Central memory CD8-positive, alpha-beta T cell (primary cell): Measurements from ENCODE around the gene ATPAF1.

Experiments used
- ATAC-seq: fragments of 150-1000 bp; cut with Tn5 transposase; replicated peaks from 2 replicates; pipeline ENCODE4 v1.10.0; 2022; ENCODE audit warnings: mild to moderate bottlenecking, moderate FRiP score, moderate number of reproducible peaks; ENCODE audit not compliant: poor library complexity, severe bottlenecking; ENCODE audit errors: extremely low read depth
- DNase-seq, 2 donors: peaks; one replicate each; pipeline ENCODE4 v3.0.0; 2021; ENCODE audit warnings: low spot score in 2 of 2
- H3K27ac Mint-ChIP-seq: one replicate; pipeline ENCODE4 v1.8.0; 2022; ENCODE audit warnings: low read depth, mild to moderate bottlenecking, moderate library complexity, mixed read lengths
- H3K27me3 Mint-ChIP-seq: one replicate; pipeline ENCODE4 v1.8.0; 2022; ENCODE audit warnings: mixed read lengths
- H3K36me3 Mint-ChIP-seq: one replicate; pipeline ENCODE4 v1.8.0; 2022; ENCODE audit warnings: mild to moderate bottlenecking, moderate library complexity, mixed read lengths; ENCODE audit not compliant: insufficient read depth
- H3K4me1 Mint-ChIP-seq: one replicate; pipeline ENCODE4 v1.8.0; 2022; ENCODE audit warnings: mixed read lengths
- H3K4me3 Mint-ChIP-seq: one replicate; pipeline ENCODE4 v1.8.0; 2022; ENCODE audit warnings: mild to moderate bottlenecking, moderate library complexity, mixed read lengths
- H3K9me3 Mint-ChIP-seq: one replicate; pipeline ENCODE4 v1.8.0; 2022; ENCODE audit warnings: mixed read lengths

ATPAF1 gene

GRCh38 chr1:46603858-46604549 is 64.2 kb downstream of the ATPAF1 start, which contains the start of gene MKNK1:
MKNK1 (minus strand) TSS chr1:46604268; CDS start chr1:46583327, 20,941 bp downstream.
- H3K27me3 Mint-ChIP-seq = no peaks in the 10 kb centered on the region
- H3K36me3 Mint-ChIP-seq = peaks cover 17% of the 10 kb centered on the region
- H3K4me1 Mint-ChIP-seq = peaks cover 68% of the 10 kb centered on the region
- no peaks in the 10 kb centered on the region for H3K9me3 Mint-ChIP-seq
- ATAC-seq (peak; percentile 80), DNase-seq (peak; percentile 95)
- H3K27ac Mint-ChIP-seq = peak within 1 kb of the TSS; percentile 91
- H3K4me3 Mint-ChIP-seq = peak within 1 kb of the TSS; percentile 91

GRCh38 chr1:46603481-46603857 is 64.7 kb downstream of the ATPAF1 start:
- Mint-ChIP-seq H3K4me1 (peaks cover 73% of the 10 kb centered on the region), H3K36me3 (peaks cover 17% of the 10 kb centered on the region), H3K9me3 (no peaks in the 10 kb centered on the region), H3K27me3 (no peaks in the 10 kb centered on the region), H3K27ac (peak overlapping the region; percentile 91), H3K4me3 (peak overlapping the region; percentile 91)
- ATAC-seq (no peak), DNase-seq (no peak)

DNA sequence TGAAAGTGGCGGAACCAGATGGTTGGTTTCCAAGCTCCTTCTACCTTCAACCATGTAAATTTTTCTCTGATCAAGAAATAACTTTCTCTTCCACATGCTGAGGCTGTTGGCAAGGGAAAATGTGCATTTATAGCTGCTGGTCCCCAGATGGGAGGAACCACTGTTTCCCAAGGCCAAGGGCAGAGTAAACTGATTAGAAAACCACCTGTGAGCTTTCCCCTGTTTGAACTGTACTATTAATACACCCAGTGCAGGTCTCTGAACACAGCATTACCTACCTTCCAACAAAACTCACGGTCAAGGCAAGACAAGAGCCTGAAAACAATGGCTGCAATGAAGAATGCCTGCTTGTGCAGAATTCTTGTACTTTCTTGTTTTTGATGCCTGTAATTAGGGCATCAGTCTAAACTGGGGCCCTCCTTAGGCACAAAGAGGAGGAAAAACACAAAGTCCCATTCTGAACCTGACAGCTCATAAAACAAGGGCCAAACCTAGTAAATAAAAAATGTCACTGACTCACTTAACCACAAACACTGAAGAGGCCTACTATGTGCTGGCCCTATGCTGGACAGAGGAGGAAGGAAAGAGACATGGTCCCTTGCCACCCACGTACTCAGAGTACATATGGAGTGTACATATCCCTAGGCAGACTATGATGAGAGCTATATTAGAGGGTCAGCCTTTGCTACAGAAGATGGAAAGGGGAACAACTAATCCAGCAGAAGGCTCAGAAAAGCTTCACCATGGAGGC is 66.7 kb downstream of the ATPAF1 start:
- peak overlapping the region; percentile 33 for H3K4me3 Mint-ChIP-seq
- H3K27ac Mint-ChIP-seq = no peak overlapping the region
- ATAC-seq (no peak), DNase-seq (no peak)
- no peaks in the 10 kb centered on the region for H3K27me3 Mint-ChIP-seq
- H3K4me1 Mint-ChIP-seq = peaks cover 76% of the 10 kb centered on the region
- H3K36me3 Mint-ChIP-seq = peaks cover 13% of the 10 kb centered on the region
- no peaks in the 10 kb centered on the region for H3K9me3 Mint-ChIP-seq

DNA sequence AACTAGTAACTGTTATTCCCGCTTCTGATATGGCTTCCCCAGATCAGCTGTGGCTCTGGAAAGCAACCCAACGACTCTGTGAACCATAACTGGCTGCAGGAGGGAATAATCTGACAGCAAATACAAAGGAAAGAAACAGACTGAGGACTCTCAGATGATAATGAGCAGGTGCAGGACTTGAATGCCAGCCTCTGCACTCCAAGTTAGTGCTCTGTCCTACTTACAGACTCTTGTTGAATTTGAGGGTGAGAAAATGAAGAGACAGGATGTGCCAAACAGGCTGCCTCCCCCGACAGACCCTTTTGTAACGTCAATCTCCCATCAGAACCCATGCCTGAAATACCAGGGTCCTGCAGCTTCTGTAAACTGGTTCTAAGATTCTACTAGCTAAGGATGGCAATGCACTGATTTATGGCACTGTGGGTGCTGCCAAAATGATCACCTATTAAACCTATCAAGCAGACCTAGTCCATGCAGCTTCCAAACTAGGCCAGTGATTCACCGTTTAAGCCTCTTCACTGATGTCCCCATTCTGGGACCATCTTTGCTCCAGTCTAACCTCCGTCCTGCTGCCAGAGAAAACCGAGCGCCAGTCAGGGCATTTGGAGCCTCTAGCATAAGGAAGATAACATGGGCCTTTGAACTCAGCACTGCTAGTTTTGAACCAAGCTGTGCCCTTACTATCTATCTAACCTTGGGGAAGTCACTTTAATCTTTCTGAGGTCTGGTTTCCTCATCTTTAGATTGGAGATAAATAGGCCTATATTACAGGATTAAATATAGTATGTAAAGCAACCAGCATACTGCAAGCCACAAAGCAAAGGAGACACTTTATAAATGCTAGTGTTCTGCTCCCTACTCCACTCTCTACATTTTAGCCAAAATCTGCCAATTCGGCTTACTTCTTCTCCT is 68.8 kb downstream of the ATPAF1 start:
- Mint-ChIP-seq H3K36me3 (peaks cover 5% of the 10 kb centered on the region), H3K4me1 (peaks cover 75% of the 10 kb centered on the region), H3K27me3 (no peaks in the 10 kb centered on the region), H3K4me3 (peak overlapping the region; percentile 1), H3K27ac (peak overlapping the region; percentile 22), H3K9me3 (no peaks in the 10 kb centered on the region)
- no peak for ATAC-seq
- DNase-seq = no peak

GRCh38 chr1:46596846-46597245 is 71.3 kb downstream of the ATPAF1 start:
- H3K4me3 Mint-ChIP-seq = no peak overlapping the region
- H3K27ac Mint-ChIP-seq = no peak overlapping the region
- H3K27me3 Mint-ChIP-seq = no peaks in the 10 kb centered on the region
- H3K9me3 Mint-ChIP-seq = no peaks in the 10 kb centered on the region
- DNase-seq (no peak), ATAC-seq (no peak)
- peaks cover 20% of the 10 kb centered on the region for H3K36me3 Mint-ChIP-seq
- H3K4me1 Mint-ChIP-seq = peaks cover 62% of the 10 kb centered on the region

DNA sequence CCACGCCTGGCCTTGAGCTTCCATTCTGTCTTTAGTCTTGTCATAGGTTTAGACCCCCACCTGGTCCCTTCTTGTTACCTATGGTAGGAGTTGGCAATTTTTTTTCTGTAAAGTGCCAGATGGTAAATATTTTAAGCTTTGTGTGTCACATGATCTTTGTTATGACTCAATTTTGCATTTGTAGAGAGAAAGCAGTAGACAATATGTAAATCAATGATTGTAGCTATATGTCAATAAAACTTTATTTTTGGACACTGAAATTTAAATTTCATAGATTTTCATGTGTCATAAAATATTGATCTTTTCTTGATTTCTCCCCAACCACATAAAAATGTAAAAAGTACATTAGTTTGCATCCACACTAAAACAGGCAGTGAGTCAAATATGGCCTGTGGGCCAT is 72.1 kb downstream of the ATPAF1 start:
- peak overlapping the region; percentile 54 for H3K27ac Mint-ChIP-seq
- DNase-seq (no peak), ATAC-seq (no peak)
- no peaks in the 10 kb centered on the region for H3K27me3 Mint-ChIP-seq
- H3K4me1 Mint-ChIP-seq = peaks cover 54% of the 10 kb centered on the region
- peaks cover 26% of the 10 kb centered on the region for H3K36me3 Mint-ChIP-seq
- H3K4me3 Mint-ChIP-seq = no peak overlapping the region
- no peaks in the 10 kb centered on the region for H3K9me3 Mint-ChIP-seq

GRCh38 chr1:46595127-46595526 is 73.0 kb downstream of the ATPAF1 start:
- no peak for ATAC-seq
- Mint-ChIP-seq H3K36me3 (peaks cover 26% of the 10 kb centered on the region), H3K9me3 (no peaks in the 10 kb centered on the region), H3K4me3 (no peak overlapping the region), H3K4me1 (peaks cover 49% of the 10 kb centered on the region), H3K27me3 (no peaks in the 10 kb centered on the region), H3K27ac (peak overlapping the region; percentile 54)
- no peak for DNase-seq

- H3K4me1 Mint-ChIP-seq = peaks cover 40% of the 10 kb centered on the region
- H3K9me3 Mint-ChIP-seq = no peaks in the 10 kb centered on the region
- ATAC-seq (no peak), DNase-seq (no peak)
- no peaks in the 10 kb centered on the region for H3K27me3 Mint-ChIP-seq
- no peak overlapping the region for H3K4me3 Mint-ChIP-seq
- peaks cover 31% of the 10 kb centered on the region for H3K36me3 Mint-ChIP-seq
- H3K27ac Mint-ChIP-seq = no peak overlapping the region
These were observed 74.1 kb downstream of the ATPAF1 start for GRCh38 chr1:46594063-46594462.

GRCh38 chr1:46592823-46593222 is 75.3 kb downstream of the ATPAF1 start:
- H3K27ac Mint-ChIP-seq = peak overlapping the region; percentile 65
- peaks cover 35% of the 10 kb centered on the region for H3K36me3 Mint-ChIP-seq
- no peak for ATAC-seq

DNA sequence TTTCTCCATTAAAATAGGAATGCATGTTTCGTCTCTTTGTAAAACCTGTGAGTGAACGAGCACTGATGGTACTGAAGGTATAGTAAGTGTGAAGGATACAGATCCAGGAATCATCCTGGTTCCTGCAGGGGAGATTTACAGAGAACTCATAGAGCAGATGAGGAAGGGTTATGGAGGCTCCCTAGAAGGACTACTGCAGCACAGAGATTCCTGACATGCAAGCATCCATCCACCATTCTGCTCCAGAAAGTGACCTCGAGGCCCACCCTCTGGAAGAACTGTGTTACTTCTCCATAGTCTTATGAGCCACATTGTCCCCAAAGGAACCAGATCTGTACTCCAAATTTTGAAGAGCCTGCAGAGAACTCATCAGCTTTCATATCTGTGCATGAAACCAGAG is 78.6 kb downstream of the ATPAF1 start:
- Mint-ChIP-seq H3K9me3 (no peaks in the 10 kb centered on the region), H3K27ac (no peak overlapping the region), H3K36me3 (peaks cover 40% of the 10 kb centered on the region), H3K27me3 (no peaks in the 10 kb centered on the region), H3K4me1 (peaks cover 11% of the 10 kb centered on the region), H3K4me3 (no peak overlapping the region)
- ATAC-seq (no peak), DNase-seq (no peak)

More at GRCh38 chr1:46592823-46593222, 75.3 kb downstream of the ATPAF1 start:
- no peaks in the 10 kb centered on the region for H3K27me3 Mint-ChIP-seq
- peaks cover 37% of the 10 kb centered on the region for H3K4me1 Mint-ChIP-seq
- H3K4me3 Mint-ChIP-seq = no peak overlapping the region
- no peaks in the 10 kb centered on the region for H3K9me3 Mint-ChIP-seq
- DNase-seq = no peak

DNA sequence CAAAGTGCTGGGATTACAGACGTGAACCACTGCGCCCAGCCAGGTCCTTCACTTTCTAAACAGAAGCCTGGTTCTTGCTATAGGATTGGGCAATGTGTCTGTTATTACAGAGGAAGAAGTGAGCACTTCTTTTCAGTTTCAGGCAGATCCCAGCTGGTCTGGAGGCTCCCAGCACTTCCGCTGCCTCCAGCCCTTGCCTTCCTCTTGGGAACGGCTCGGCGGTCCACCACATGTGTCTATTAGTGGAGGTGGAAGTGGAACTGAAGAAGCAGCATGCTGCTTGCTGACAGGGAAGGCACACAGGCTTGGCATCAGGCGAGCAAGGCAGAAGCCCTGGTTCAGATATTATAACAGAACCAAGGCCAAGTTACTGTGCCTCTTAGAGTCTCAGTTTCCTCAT is 81.1 kb downstream of the ATPAF1 start:
- DNase-seq (no peak), ATAC-seq (no peak)
- H3K4me1 Mint-ChIP-seq = peaks cover 20% of the 10 kb centered on the region
- H3K9me3 Mint-ChIP-seq = no peaks in the 10 kb centered on the region
- no peaks in the 10 kb centered on the region for H3K27me3 Mint-ChIP-seq
- peaks cover 34% of the 10 kb centered on the region for H3K36me3 Mint-ChIP-seq
- H3K4me3 Mint-ChIP-seq = no peak overlapping the region
- no peak overlapping the region for H3K27ac Mint-ChIP-seq

GRCh38 chr1:46585312-46585938 is 82.7 kb downstream of the ATPAF1 start:
- no peaks in the 10 kb centered on the region for H3K9me3 Mint-ChIP-seq
- peaks cover 36% of the 10 kb centered on the region for H3K4me1 Mint-ChIP-seq
- ATAC-seq (no peak), DNase-seq (no peak)
- H3K36me3 Mint-ChIP-seq = peaks cover 31% of the 10 kb centered on the region
- H3K27ac Mint-ChIP-seq = no peak overlapping the region
- H3K27me3 Mint-ChIP-seq = no peaks in the 10 kb centered on the region
- no peak overlapping the region for H3K4me3 Mint-ChIP-seq
